HL-60 (cell line): ENCODE results near the gene RNFT2.

Experiments used
- DNase-seq, 2 experiments: peaks; one replicate each; pipeline ENCODE4 v3.0.0-alpha.2; 2010 to 2020; ENCODE audit warnings: low read depth in 1 of 2, low spot score in 1 of 2
- H3K27ac ChIP-seq: fragments of 250-450 bp; sonication (Bioruptor Pico); replicated peaks from 2 replicates; pipeline ENCODE4 v1.5.1; 2020; ENCODE audit warnings: mild to moderate bottlenecking, moderate library complexity
- H3K27me3 ChIP-seq: fragments of 250-450 bp; sonication (Bioruptor Pico); 2 replicates; pipeline ENCODE4 v1.5.1; 2021; ENCODE audit warnings: mild to moderate bottlenecking, moderate library complexity; ENCODE audit not compliant: insufficient read depth, poor library complexity, severe bottlenecking
- H3K4me3 ChIP-seq: replicated peaks from 2 replicates; pipeline ENCODE4 v1.5.1; 2011; ENCODE audit warnings: mild to moderate bottlenecking, control low read depth, low read length; ENCODE audit not compliant: insufficient read depth
- GABPA ChIP-seq: IDR thresholded peaks from 2 replicates; pipeline ENCODE4 v1.6.1; 2012; ENCODE audit warnings: low read depth
- POLR2AphosphoS5 ChIP-seq: IDR thresholded peaks from 2 replicates; pipeline ENCODE4 v1.6.1; 2012; ENCODE audit warnings: low read depth
- REST ChIP-seq: IDR thresholded peaks from 2 replicates; pipeline ENCODE4 v1.6.1; 2012; ENCODE audit warnings: low read depth; ENCODE audit not compliant: insufficient replicate concordance
- SPI1 ChIP-seq: IDR thresholded peaks from 2 replicates; pipeline ENCODE4 v1.6.1; 2012; ENCODE audit warnings: low read depth, mild to moderate bottlenecking, borderline replicate concordance
- TF ChIP-seq, protein P1 (sequence below): IDR thresholded peaks from one replicate; pipeline ENCODE4 v1.5.1; 2011; ENCODE audit warnings: low read length, control low read depth, inconsistent platforms; ENCODE audit not compliant: insufficient read depth

Gene RNFT2

DNA sequence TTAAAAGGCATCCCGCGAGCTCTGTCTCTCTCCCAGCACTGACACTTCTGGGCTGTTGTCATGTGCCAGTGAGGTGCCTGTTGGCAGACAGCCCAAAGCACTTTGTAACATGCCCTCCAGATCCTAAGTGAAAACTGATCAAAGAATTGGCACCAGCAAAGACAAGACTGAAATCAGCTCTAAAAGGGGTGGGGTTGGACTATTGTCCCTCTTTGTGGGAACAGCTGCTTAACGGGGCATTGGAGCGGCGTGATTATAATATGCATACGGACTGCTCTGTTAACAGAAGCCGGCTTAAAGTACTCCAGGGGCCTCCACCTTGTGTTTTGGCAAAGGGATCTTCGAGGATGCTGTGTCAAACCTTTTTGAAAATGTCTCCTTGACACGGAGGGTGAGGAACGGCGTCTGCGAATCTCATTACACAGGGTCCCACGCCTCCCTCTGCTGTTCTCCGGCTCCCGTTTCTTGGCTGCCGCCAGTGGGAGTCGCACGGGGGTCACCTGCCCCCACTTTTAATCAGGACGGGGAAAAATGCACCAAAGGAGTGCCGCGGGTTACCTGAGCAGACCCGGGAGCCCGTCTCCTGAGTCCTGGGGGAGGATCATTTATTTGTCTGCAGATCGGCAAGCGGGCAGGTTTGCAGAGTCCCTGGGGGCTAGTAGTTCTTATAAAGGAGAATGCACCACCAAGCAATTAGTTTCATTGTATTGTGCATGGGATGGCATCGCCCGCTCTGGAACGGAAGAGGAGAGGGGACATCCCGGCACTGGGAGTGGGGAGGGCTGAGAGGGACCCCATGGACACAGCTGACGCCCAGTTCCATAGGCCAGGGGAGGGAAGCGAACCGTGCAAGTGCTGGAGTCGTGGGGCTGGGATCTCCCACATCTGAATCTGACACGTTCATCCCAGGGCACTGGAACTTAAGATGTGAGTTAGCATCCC lies 44.6 kb upstream of the RNFT2 start:
- Histone ChIP-seq H3K4me3 (no peak overlapping the region), H3K27ac (no peak overlapping the region), H3K27me3 (no peaks in the 10 kb centered on the region)

DNA sequence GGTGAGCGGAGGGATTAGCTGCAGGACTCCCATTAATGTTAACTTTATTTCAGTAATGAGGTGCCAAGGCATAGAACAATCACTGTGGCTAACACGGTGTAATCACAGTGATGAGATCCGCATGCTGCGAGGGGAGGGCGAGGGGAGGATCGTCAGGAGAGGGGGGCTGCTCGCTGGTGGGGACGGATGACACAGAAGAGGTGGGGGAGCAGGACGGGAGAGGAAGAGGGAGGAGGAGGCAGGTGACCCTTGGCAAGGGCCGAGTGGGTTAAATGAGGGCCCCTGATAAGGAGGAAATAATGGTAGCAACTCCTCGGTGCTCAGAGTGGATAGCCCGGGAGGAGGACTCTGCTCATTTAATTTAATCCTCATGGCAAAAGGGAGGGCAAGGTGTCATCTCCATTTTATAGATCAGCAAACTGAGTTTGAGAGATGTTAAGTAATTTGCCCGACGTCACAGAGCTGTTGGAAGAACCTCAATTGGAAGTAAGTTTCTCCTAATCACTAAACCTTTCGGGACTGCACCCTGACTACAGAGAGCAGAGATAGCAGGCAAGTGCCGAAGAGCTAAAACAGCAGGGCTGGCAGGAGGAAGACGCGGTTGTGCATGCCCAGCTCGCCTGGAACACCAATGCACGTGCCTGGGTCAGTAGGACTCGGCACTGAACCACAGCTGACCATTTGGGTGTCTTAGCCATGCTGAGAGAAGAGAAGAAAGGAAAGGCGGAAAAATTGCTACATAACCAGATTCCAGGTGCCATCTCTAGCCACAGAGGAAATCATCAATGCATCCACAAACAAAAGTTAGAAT lies 43.3 kb upstream of the RNFT2 start:
- Histone ChIP-seq H3K27ac (no peak overlapping the region), H3K4me3 (no peak overlapping the region), H3K27me3 (no peaks in the 10 kb centered on the region)
- TF ChIP-seq SPI1 (no peak), GABPA (no peak), REST (no peak), POLR2AphosphoS5 (no peak)
- TF ChIP-seq, protein P1, sequence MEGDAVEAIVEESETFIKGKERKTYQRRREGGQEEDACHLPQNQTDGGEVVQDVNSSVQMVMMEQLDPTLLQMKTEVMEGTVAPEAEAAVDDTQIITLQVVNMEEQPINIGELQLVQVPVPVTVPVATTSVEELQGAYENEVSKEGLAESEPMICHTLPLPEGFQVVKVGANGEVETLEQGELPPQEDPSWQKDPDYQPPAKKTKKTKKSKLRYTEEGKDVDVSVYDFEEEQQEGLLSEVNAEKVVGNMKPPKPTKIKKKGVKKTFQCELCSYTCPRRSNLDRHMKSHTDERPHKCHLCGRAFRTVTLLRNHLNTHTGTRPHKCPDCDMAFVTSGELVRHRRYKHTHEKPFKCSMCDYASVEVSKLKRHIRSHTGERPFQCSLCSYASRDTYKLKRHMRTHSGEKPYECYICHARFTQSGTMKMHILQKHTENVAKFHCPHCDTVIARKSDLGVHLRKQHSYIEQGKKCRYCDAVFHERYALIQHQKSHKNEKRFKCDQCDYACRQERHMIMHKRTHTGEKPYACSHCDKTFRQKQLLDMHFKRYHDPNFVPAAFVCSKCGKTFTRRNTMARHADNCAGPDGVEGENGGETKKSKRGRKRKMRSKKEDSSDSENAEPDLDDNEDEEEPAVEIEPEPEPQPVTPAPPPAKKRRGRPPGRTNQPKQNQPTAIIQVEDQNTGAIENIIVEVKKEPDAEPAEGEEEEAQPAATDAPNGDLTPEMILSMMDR, result no peak
- DNase-seq, result no peak

More for the DNA sequence above, 44.6 kb upstream of the RNFT2 start:
- DNase-seq, result no peak
- TF ChIP-seq REST, result no peak
- TF ChIP-seq SPI1, result no peak
- TF ChIP-seq, protein P1, result no peak
- no peak for TF ChIP-seq POLR2AphosphoS5
- TF ChIP-seq GABPA, result no peak

DNA sequence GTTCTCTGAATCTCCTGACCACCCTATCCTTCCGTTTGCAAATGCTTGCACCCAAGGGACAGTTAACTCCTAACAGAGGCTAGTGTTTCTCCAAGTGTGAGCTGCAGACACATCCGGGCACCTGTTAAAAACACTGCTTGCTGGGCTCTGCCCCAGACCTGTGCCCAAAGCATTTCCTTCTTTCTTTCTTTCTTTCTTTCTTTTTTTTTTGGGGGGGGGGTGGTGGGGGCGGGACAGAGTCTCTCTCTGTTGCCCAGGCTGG lies 42.7 kb upstream of the RNFT2 start:
- H3K4me3 ChIP-seq, result no peak overlapping the region
- DNase-seq, result no peak

More for the DNA sequence above, 42.7 kb upstream of the RNFT2 start:
- H3K27ac ChIP-seq, result no peak overlapping the region
- no peak for TF ChIP-seq SPI1
- no peak for TF ChIP-seq GABPA
- TF ChIP-seq POLR2AphosphoS5, result no peak
- TF ChIP-seq, protein P1, result no peak
- no peak for TF ChIP-seq REST
- no peaks in the 10 kb centered on the region for H3K27me3 ChIP-seq
